ENCODE data around the gene PRKCSH.

The PRKCSH gene

DNA sequence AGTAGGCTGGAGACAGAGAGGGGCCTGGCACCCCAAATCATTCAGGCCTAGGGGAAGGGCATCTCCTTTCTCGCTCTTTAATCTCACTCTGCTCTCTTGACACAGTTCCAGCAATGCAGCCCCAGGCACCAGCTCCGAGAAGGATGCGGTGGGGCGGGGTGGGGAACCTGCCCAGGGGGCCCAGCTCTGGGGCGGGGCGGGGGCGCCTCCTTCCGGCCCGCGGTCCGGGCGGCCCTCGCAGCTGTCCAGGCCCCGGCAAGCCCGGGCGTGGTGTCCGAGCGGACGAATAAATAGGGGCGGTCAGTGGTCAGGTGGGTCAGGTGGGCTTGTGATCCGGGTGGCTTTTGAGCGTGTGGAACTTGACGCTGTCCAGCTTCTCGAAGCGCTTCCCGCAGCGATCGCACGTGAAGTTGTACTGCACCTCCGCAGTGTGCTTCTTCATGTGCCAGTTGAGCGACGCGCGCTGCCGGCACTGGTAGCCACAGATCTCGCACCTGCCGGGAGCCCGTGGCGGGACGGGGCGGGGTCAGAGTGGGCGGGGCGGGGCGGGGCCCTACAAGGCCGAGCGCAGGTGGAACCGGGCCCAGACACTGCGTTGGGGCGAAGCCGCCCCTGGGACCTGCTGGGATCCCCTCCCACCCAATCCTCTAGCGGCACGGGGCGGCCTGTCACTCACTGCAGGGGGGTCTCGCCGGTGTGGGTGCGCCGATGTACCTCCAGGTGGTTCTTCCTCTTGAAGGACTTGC, 48.1 kb downstream of the PRKCSH start:
- no peak overlapping the region for H4K91ac ChIP-seq (ENCODE audit: low read depth, low read length)
- no peak overlapping the region for H2BK12ac ChIP-seq (ENCODE audit: low read length)
- H3K4me1 ChIP-seq (ENCODE audit: control insufficient read depth in 1 of 2, insufficient read depth in 2 of 2, low read length in 2 of 2): peaks cover 8 to 10% of the 10 kb centered on the region in 2 experiments
- H2AK5ac ChIP-seq (ENCODE audit: low read length): no peak overlapping the region
- H3K79me2 ChIP-seq (ENCODE audit: control insufficient read depth, insufficient read depth, low read length, poor library complexity): no peaks in the 10 kb centered on the region
- peaks cover 10% of the 10 kb centered on the region for H3K9me3 ChIP-seq (ENCODE audit: insufficient read depth, low read depth, low read length)
- no peak overlapping the region for H3K9ac ChIP-seq (ENCODE audit: low read length)
- H3K14ac ChIP-seq (ENCODE audit: low read length): no peak overlapping the region
- H3K4me2 ChIP-seq (ENCODE audit: low read length): no peak overlapping the region
- H3K27me3 ChIP-seq (ENCODE audit: insufficient read depth, low read length): peaks cover 38% of the 10 kb centered on the region
- H3K4me3 ChIP-seq (ENCODE audit: low read depth, low read length): no peak overlapping the region
- H3K36me3 ChIP-seq (ENCODE audit: control insufficient read depth in 1 of 2, insufficient read depth in 2 of 2, low read length in 2 of 2): peaks cover 5 to 10% of the 10 kb centered on the region in 2 experiments
- H3K18ac ChIP-seq (ENCODE audit: low read length): no peak overlapping the region
- no peak overlapping the region for H3K4ac ChIP-seq (ENCODE audit: low read depth, low read length)
- H2BK120ac ChIP-seq (ENCODE audit: insufficient read depth, low read length, poor library complexity): no peak overlapping the region
- WGBS (ENCODE audit: extremely low coverage, insufficient coverage, insufficient read length): no CpG with 5 or more reads among the region's 57 CpGs
- H4K12ac ChIP-seq (ENCODE audit: low read depth, low read length): no peak overlapping the region
- no peak overlapping the region for H3K23ac ChIP-seq (ENCODE audit: low read length)
- no peak overlapping the region for H4K8ac ChIP-seq (ENCODE audit: low read depth, low read length)
- no peak overlapping the region for H2AFZ ChIP-seq (ENCODE audit: insufficient read depth, low read length, poor library complexity)
- H3K27ac ChIP-seq (ENCODE audit: low read depth, low read length): no peak overlapping the region
- H3K79me1 ChIP-seq (ENCODE audit: low read length): no peaks in the 10 kb centered on the region
- DNase-seq: no peak
- no peak overlapping the region for H2BK5ac ChIP-seq (ENCODE audit: low read depth, low read length, poor library complexity)

GRCh38 chr19:11485245-11485837, 49.9 kb downstream of the PRKCSH start:
- WGBS (ENCODE audit: extremely low coverage, insufficient coverage, insufficient read length): no CpG with 5 or more reads among the region's 13 CpGs
- Histone ChIP-seq H3K36me3 (ENCODE audit: control insufficient read depth in 1 of 2, insufficient read depth in 2 of 2, low read length in 2 of 2) (peaks cover 10 to 11% of the 10 kb centered on the region in 2 experiments), H3K18ac (ENCODE audit: low read length) (no peak overlapping the region)

GRCh38 chr19:11486661-11487503, 51.4 kb downstream of the PRKCSH start:
- Histone ChIP-seq H3K18ac (ENCODE audit: low read length) (no peak overlapping the region), H4K8ac (ENCODE audit: low read depth, low read length) (no peak overlapping the region), H3K27me3 (ENCODE audit: insufficient read depth, low read length) (peaks cover 7% of the 10 kb centered on the region), H3K79me1 (ENCODE audit: low read length) (no peaks in the 10 kb centered on the region), H3K4me2 (ENCODE audit: low read length) (no peak overlapping the region), H2AFZ (ENCODE audit: insufficient read depth, low read length, poor library complexity) (no peak overlapping the region), H3K4ac (ENCODE audit: low read depth, low read length) (no peak overlapping the region), H2BK12ac (ENCODE audit: low read length) (no peak overlapping the region), H2AK5ac (ENCODE audit: low read length) (no peak overlapping the region), H3K4me3 (ENCODE audit: low read depth, low read length) (no peak overlapping the region), H3K9ac (ENCODE audit: low read length) (no peak overlapping the region), H3K23ac (ENCODE audit: low read length) (no peak overlapping the region), H3K9me3 (ENCODE audit: insufficient read depth, low read depth, low read length) (peaks cover 2% of the 10 kb centered on the region), H4K12ac (ENCODE audit: low read depth, low read length) (no peak overlapping the region), H2BK5ac (ENCODE audit: low read depth, low read length, poor library complexity) (no peak overlapping the region), H2BK120ac (ENCODE audit: insufficient read depth, low read length, poor library complexity) (no peak overlapping the region), H3K79me2 (ENCODE audit: control insufficient read depth, insufficient read depth, low read length, poor library complexity) (no peaks in the 10 kb centered on the region), H3K4me1 (ENCODE audit: control insufficient read depth in 1 of 2, insufficient read depth in 2 of 2, low read length in 2 of 2) (peaks cover 7 to 8% of the 10 kb centered on the region in 2 experiments), H3K27ac (ENCODE audit: low read depth, low read length) (no peak overlapping the region), H3K14ac (ENCODE audit: low read length) (no peak overlapping the region), H3K36me3 (ENCODE audit: control insufficient read depth in 1 of 2, insufficient read depth in 2 of 2, low read length in 2 of 2) (peaks cover 10 to 11% of the 10 kb centered on the region in 2 experiments), H4K91ac (ENCODE audit: low read depth, low read length) (no peak overlapping the region)
- DNase-seq: no peak
- WGBS (ENCODE audit: extremely low coverage, insufficient coverage, insufficient read length): no CpG with 5 or more reads among the region's 45 CpGs

More at GRCh38 chr19:11485245-11485837, 49.9 kb downstream of the PRKCSH start:
- Histone ChIP-seq H3K4me1 (ENCODE audit: control insufficient read depth in 1 of 2, insufficient read depth in 2 of 2, low read length in 2 of 2) (peaks cover 8 to 10% of the 10 kb centered on the region in 2 experiments), H3K14ac (ENCODE audit: low read length) (no peak overlapping the region), H3K9ac (ENCODE audit: low read length) (no peak overlapping the region), H3K79me1 (ENCODE audit: low read length) (no peaks in the 10 kb centered on the region), H2BK12ac (ENCODE audit: low read length) (no peak overlapping the region), H3K4ac (ENCODE audit: low read depth, low read length) (no peak overlapping the region), H3K23ac (ENCODE audit: low read length) (no peak overlapping the region), H2AK5ac (ENCODE audit: low read length) (no peak overlapping the region), H3K4me2 (ENCODE audit: low read length) (no peak overlapping the region), H2BK5ac (ENCODE audit: low read depth, low read length, poor library complexity) (no peak overlapping the region), H3K27ac (ENCODE audit: low read depth, low read length) (no peak overlapping the region), H2BK120ac (ENCODE audit: insufficient read depth, low read length, poor library complexity) (no peak overlapping the region), H3K27me3 (ENCODE audit: insufficient read depth, low read length) (peaks cover 21% of the 10 kb centered on the region), H3K4me3 (ENCODE audit: low read depth, low read length) (no peak overlapping the region), H3K9me3 (ENCODE audit: insufficient read depth, low read depth, low read length) (peaks cover 9% of the 10 kb centered on the region), H4K91ac (ENCODE audit: low read depth, low read length) (no peak overlapping the region), H4K8ac (ENCODE audit: low read depth, low read length) (no peak overlapping the region), H3K79me2 (ENCODE audit: control insufficient read depth, insufficient read depth, low read length, poor library complexity) (no peaks in the 10 kb centered on the region), H2AFZ (ENCODE audit: insufficient read depth, low read length, poor library complexity) (no peak overlapping the region), H4K12ac (ENCODE audit: low read depth, low read length) (no peak overlapping the region)
- DNase-seq: no peak

DNA sequence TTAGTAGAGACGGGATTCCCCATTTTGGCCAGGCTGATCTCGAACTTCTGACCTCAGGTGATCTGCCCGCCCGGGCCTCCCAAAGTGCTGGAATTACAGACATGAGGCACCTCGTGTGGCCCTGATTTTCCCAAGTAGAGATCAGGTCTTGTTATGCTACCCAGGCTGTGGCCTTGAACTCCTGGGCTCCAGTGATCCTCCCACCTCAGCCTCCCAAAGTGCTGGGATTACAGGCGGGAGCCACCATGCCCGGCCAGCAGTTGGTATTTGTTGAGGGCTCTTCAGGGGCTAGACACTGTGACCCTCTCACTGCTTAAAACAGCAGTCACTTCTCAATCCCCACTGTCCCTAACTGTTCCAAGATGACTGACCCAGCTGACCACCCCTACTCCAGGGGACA, 53.9 kb downstream of the PRKCSH start:
- H3K9me3 ChIP-seq (ENCODE audit: insufficient read depth, low read depth, low read length): peaks cover 2% of the 10 kb centered on the region

More for the DNA sequence above, 53.9 kb downstream of the PRKCSH start:
- H3K4ac ChIP-seq (ENCODE audit: low read depth, low read length): no peak overlapping the region
- no CpG with 5 or more reads among the region's 7 CpGs for WGBS (ENCODE audit: extremely low coverage, insufficient coverage, insufficient read length)
- no peak overlapping the region for H2AFZ ChIP-seq (ENCODE audit: insufficient read depth, low read length, poor library complexity)
- no peak overlapping the region for H2BK12ac ChIP-seq (ENCODE audit: low read length)
- DNase-seq: no peak
- H2AK5ac ChIP-seq (ENCODE audit: low read length): no peak overlapping the region
- no peak overlapping the region for H3K27ac ChIP-seq (ENCODE audit: low read depth, low read length)
- H2BK5ac ChIP-seq (ENCODE audit: low read depth, low read length, poor library complexity): no peak overlapping the region
- H3K9ac ChIP-seq (ENCODE audit: low read length): no peak overlapping the region
- no peaks in the 10 kb centered on the region for H3K27me3 ChIP-seq (ENCODE audit: insufficient read depth, low read length)
- H3K36me3 ChIP-seq (ENCODE audit: control insufficient read depth in 1 of 2, insufficient read depth in 2 of 2, low read length in 2 of 2): peaks cover 8% of the 10 kb centered on the region in 2 experiments
- no peak overlapping the region for H3K18ac ChIP-seq (ENCODE audit: low read length)
- no peak overlapping the region for H2BK120ac ChIP-seq (ENCODE audit: insufficient read depth, low read length, poor library complexity)
- H3K79me2 ChIP-seq (ENCODE audit: control insufficient read depth, insufficient read depth, low read length, poor library complexity): no peaks in the 10 kb centered on the region
- no peaks in the 10 kb centered on the region for H3K4me1 ChIP-seq (ENCODE audit: control insufficient read depth in 1 of 2, insufficient read depth in 2 of 2, low read length in 2 of 2)
- H3K4me2 ChIP-seq (ENCODE audit: low read length): no peak overlapping the region
- H3K4me3 ChIP-seq (ENCODE audit: low read depth, low read length): no peak overlapping the region
- no peaks in the 10 kb centered on the region for H3K79me1 ChIP-seq (ENCODE audit: low read length)
- H4K91ac ChIP-seq (ENCODE audit: low read depth, low read length): no peak overlapping the region
- no peak overlapping the region for H3K23ac ChIP-seq (ENCODE audit: low read length)
- H4K8ac ChIP-seq (ENCODE audit: low read depth, low read length): no peak overlapping the region
- no peak overlapping the region for H4K12ac ChIP-seq (ENCODE audit: low read depth, low read length)
- H3K14ac ChIP-seq (ENCODE audit: low read length): no peak overlapping the region

Measured in trophoblast cell (in vitro differentiated cells and primary cell).